ENCODE results near the gene ST8SIA5.
A peak's percentile ranks its signal among the peaks of the same experiment; 100 is the strongest.

ST8SIA5 gene

GRCh38 chr18:46679846-46680598 is 76.8 kb downstream of the ST8SIA5 start:
- no peak overlapping the region for H3K4me3 ChIP-seq (ENCODE audit: low read length)

DNA sequence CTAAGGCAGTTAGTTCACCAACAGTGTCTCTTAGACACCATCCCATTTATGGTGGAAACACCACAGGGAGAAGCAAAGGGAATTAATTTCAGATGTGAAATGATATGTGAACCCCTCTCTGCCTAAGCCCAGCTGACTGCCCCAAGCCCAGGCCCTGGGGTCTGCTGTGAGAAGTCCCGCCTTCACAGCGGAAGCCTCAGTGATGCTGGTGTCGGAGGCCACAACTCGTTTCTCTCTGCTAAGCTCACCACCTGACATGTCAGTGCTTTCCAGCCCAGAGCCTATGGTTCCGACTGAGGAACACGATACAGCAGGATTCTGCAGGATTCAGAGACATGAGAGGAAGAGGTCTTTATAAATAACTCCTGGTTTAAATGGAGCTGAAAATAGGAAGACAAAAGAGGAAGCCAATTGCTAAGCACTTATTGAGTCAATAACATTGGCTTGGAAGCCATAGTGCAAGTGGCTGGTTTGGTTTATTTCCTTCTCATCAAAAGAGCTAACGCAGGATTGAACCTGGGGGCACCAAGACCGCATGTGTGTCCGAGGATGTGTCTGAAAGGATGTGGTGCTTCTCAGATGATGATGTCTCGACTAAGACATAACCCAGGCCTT is 78.0 kb downstream of the ST8SIA5 start:
- no peak for DNase-seq (ENCODE audit: low read depth, low spot score)
- H3K4me3 ChIP-seq (ENCODE audit: low read length): no peak overlapping the region

More at GRCh38 chr18:46679846-46680598, 76.8 kb downstream of the ST8SIA5 start:
- DNase-seq (ENCODE audit: low read depth, low spot score): no peak

GRCh38 chr18:46678041-46678440 is 78.8 kb downstream of the ST8SIA5 start:
- no peak overlapping the region for H3K4me3 ChIP-seq (ENCODE audit: low read length)
- DNase-seq (ENCODE audit: low read depth, low spot score): no peak

- no peak overlapping the region for H3K4me3 ChIP-seq (ENCODE audit: low read length)
- no peak for DNase-seq (ENCODE audit: low read depth, low spot score)
These were observed 79.2 kb downstream of the ST8SIA5 start for GRCh38 chr18:46677611-46678010.

- no peak overlapping the region for H3K4me3 ChIP-seq (ENCODE audit: low read length)
- DNase-seq (ENCODE audit: low read depth, low spot score): no peak
These were observed 80.5 kb downstream of the ST8SIA5 start for GRCh38 chr18:46676182-46676835.

DNA sequence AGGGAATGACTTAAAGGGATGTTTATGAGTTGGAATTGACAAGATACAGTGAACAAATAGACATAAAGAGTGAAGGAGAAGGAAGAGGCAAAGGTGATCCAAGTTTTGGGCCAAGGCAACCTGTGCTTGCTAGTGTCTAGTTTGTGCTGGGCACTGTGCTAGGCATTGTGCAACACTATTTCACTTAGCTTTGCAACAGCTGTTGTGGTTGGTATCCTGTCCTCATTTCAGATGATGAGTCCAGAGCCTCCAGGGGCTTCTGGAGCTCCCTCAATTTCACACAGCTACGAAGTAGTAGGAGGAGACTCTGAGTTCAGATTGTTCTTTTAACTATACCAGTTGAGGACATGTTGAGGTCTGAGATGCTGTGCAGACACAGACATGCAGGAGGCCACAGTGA is 81.7 kb downstream of the ST8SIA5 start:
- no peak overlapping the region for H3K4me3 ChIP-seq (ENCODE audit: low read length)
- DNase-seq (ENCODE audit: low read depth, low spot score): no peak

- peak; percentile 80 for DNase-seq (ENCODE audit: low read depth, low spot score)
These were observed 84.5 kb downstream of the ST8SIA5 start for GRCh38 chr18:46672062-46672970.

GRCh38 chr18:46668694-46669093 is 88.2 kb downstream of the ST8SIA5 start:
- H3K4me3 ChIP-seq (ENCODE audit: low read length): no peak overlapping the region
- DNase-seq (ENCODE audit: low read depth, low spot score): no peak

More at GRCh38 chr18:46672062-46672970, 84.5 kb downstream of the ST8SIA5 start:
- no peak overlapping the region for H3K4me3 ChIP-seq (ENCODE audit: low read length)

DNA sequence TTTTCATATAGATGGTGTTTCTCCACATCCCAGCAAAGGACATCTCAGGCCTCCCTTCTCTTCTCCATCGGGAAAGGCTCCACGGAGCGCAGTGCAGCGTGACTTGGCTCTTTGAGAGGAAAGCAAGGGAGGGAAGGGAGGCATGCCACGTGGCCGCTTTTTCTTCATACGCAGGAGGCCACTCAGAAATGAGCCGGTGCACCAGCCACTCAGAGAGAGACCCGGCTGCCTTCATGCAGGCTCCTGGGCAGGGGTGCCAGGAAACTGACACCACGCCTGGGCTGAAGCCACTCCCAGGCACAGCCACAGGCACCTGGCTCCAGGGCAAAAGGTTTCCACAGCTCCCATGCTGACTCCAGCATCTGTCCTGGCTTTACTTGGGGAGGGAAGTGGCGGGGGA is 88.7 kb downstream of the ST8SIA5 start:
- DNase-seq (ENCODE audit: low read depth, low spot score): no peak

DNA sequence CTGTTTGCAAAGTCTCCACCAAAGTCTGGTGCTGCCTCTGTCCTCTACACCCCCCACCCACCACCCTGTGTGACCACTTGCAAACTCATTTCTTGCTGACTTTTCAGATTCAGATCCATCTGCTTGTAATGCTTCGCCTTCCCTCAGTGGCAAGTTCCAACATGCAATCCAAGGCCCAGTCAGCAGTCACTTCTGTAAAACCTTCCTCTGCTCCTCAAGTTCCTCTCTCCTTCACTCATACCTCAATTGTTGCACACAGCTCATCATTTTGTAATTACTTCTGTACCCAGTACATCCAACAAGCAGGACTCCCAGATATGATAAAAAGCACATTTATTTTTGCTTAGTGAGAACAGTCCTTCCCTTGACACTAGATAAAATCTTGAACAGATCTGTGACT is 93.3 kb downstream of the ST8SIA5 start:
- H3K4me3 ChIP-seq (ENCODE audit: low read length): no peak overlapping the region
- DNase-seq (ENCODE audit: low read depth, low spot score): no peak

More for the DNA sequence above, 88.7 kb downstream of the ST8SIA5 start:
- H3K4me3 ChIP-seq (ENCODE audit: low read length): no peak overlapping the region

- DNase-seq (ENCODE audit: low read depth, low spot score): no peak
- no peak overlapping the region for H3K4me3 ChIP-seq (ENCODE audit: low read length)
These were observed 95.7 kb downstream of the ST8SIA5 start for GRCh38 chr18:46660957-46661749.

GRCh38 chr18:46659484-46659883 is 97.4 kb downstream of the ST8SIA5 start:
- DNase-seq (ENCODE audit: low read depth, low spot score): no peak
- no peak overlapping the region for H3K4me3 ChIP-seq (ENCODE audit: low read length)

- no peak within 1 kb of the TSS for H3K4me3 ChIP-seq (ENCODE audit: low read length)
- no peak for DNase-seq (ENCODE audit: low read depth, low spot score)
These were observed 99.5 kb downstream of the ST8SIA5 start, which contains the start of gene LOXHD1 for GRCh38 chr18:46657115-46657955. Gene LOXHD1, minus strand, starts transcription at chr18:46657220. Its CDS starts 187 bp downstream, at chr18:46657033.

- H3K4me3 ChIP-seq (ENCODE audit: low read length): no peak overlapping the region
- DNase-seq (ENCODE audit: low read depth, low spot score): no peak
These were observed 100.3 kb downstream of the ST8SIA5 start for GRCh38 chr18:46656326-46657114.

- no peak for DNase-seq (ENCODE audit: low read depth, low spot score)
- H3K4me3 ChIP-seq (ENCODE audit: low read length): no peak overlapping the region
These were observed 104.5 kb downstream of the ST8SIA5 start for GRCh38 chr18:46652372-46652771.

DNA sequence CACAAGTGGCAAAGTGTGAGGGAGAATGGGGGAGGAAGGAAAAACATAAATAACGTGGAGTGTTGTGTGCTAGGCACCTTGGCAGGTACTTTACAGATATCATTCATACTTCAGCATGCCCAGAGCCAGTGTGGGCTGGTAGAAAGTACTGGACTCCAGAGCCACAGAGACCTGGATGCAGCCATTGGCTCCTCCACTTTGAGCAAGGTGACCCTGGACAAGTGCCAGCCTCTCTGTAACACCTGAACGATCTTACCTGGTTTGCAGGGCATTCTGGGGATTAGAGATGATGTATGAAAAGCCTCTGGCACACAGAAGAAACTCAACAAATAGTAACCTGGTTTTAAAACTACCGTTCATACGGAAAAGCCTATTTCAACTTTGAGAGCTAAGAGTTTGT is 106.2 kb downstream of the ST8SIA5 start:
- DNase-seq (ENCODE audit: low read depth, low spot score): no peak
- no peak overlapping the region for H3K4me3 ChIP-seq (ENCODE audit: low read length)

All from Jurkat, Clone E6-1 (cell line).